NB4 (cell line): ENCODE measurements around the gene YPEL2.

ENCODE experiments used
- CTCF ChIP-seq: IDR thresholded peaks from one replicate; pipeline ENCODE4 v1.5.1; 2012; ENCODE audit warnings: low read depth, low read length
- MYC ChIP-seq: IDR thresholded peaks from 2 replicates; pipeline ENCODE4 v1.6.1; 2011; ENCODE audit warnings: low read depth, low read length
- POLR2A ChIP-seq: IDR thresholded peaks from 2 replicates; pipeline ENCODE4 v1.6.1; 2011; ENCODE audit warnings: mild to moderate bottlenecking; ENCODE audit not compliant: insufficient read length; ENCODE audit errors: extremely low read depth

DNA sequence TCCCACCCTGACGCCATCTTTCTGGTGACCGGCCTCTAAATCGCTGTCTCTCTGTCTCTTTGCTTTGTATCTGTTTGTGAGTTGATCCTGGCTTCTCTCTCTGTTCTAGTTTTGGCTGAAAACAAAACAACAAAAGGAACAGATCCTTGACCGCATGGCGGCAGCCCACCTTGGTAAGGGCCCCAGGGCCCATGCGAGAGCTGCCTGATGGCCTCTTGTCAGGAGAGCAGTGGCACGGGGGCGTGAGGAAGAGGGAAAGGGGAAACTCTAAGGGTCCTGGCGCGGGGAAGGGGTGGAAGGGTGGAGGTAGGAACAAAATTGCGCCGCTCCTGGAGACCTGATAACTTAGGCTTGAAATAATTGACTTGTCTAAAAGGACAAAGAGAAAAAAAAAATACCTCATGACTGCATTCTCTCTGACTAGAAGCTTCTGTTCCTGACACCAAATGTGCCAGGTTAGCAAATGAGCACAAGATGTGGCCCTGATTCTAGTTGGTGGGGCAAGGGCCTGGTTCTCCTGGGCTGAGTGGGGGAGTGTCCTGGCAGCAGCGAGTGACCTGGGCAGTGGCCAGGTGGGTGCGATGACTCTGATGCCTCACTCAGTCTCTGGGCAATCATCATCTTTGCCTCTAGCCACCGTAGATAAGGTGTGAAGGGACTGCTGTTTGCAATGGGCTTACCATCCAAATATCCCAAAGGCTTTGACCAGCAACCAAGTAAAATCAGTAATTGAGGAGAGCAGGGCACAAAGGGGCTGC is 66.0 kb downstream of the YPEL2 start:
- no peak for TF ChIP-seq CTCF
- no peak for TF ChIP-seq POLR2A
- no peak for TF ChIP-seq MYC
